GM19023 (cell line): ENCODE results near the gene BPTF.
"Not testable (repeated sequence)": the region's sequence is repeated elsewhere in the genome, so short reads cannot be mapped to it uniquely, and the experiment has no call there.

Experiments used
- ATAC-seq: cut with Tn5 transposase; IDR thresholded peaks from one replicate; pipeline ENCODE4 v1.9.1; 2021; ENCODE audit warnings: mild to moderate bottlenecking, moderate library complexity; ENCODE audit not compliant: unreplicated experiment

Gene BPTF

DNA sequence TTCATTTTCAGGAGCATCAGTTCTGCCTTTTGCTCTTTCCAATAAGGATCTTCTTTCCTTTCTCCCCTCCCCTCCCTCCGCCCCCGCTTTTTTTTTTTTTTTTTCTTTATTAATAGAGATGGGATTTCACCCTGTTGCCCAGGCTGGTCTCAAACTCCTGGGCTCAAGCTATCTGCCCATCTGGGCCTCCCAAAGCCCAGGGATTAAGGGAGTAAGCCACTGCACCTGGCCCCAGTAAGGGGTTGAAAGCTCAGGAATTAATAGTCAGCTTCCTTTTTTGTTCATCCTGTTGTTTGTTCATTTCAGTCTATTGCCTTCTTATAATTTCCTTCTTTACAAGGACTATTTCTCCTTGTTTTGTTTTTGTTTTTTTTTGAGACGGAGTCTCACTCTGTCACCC, 178.9 kb downstream of the BPTF start:
- ATAC-seq = no peak

DNA sequence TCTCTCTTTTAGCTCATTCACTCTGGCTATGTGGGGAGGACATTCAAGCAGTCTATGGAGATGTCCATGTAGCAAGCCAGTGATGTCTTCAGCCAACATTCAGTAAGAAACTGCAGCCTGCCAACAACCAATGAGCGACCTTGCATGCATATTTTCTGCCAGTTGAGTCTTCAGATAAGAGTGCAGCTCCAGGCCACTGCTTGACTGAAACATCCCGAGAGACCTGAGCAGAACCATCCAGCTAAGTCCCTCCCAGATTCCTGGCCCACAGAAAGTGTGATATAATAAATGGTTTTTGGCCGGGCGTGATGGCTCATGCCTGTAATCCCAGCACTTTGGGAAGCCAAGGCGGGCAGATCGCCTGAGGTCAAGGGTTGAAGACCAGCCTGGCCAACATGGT, 181.5 kb downstream of the BPTF start:
- no peak for ATAC-seq

DNA sequence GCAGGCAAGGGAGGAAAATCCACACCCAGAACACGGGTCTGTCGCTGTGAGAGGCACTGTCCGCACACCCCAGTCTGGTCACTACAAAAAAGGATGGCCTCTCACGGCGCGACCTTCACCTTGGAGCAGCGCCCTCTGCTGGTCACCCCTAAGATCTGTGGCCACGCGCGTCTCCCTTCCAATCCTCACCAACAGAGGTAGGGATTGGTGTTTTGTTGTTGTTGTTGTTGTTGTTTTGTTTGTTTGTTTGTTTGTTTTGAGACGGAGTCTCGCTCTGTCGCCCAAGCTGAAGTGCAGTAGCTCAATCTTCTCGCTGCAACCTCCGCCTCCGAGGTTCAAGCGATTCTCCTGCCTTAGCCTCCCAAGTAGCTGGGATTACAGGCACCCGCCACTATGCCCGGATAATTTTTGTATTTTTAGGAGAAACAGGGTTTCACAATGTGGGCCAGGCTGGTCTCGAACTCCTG, 185.9 kb downstream of the BPTF start:
- peak; percentile 77 for ATAC-seq

DNA sequence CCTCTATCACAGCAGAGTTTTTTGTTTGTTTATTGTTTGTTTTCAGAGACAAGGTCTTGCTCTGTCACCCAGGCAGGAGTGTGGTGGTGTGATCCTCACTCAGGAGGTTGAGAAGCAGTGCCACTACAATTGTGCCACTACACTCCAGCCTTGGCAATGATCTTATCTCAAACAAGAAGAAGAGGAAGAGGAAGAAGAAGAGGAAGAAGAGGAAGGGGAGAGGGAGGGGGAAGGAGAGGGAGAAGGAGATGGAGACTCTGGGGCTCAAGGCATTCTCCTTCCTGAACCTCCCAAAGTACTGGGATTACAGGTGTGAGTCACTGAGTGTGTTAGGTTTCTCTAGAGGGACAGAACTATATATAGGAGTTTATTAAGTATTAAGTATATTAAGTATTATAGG, 188.1 kb downstream of the BPTF start:
- ATAC-seq = no peak

DNA sequence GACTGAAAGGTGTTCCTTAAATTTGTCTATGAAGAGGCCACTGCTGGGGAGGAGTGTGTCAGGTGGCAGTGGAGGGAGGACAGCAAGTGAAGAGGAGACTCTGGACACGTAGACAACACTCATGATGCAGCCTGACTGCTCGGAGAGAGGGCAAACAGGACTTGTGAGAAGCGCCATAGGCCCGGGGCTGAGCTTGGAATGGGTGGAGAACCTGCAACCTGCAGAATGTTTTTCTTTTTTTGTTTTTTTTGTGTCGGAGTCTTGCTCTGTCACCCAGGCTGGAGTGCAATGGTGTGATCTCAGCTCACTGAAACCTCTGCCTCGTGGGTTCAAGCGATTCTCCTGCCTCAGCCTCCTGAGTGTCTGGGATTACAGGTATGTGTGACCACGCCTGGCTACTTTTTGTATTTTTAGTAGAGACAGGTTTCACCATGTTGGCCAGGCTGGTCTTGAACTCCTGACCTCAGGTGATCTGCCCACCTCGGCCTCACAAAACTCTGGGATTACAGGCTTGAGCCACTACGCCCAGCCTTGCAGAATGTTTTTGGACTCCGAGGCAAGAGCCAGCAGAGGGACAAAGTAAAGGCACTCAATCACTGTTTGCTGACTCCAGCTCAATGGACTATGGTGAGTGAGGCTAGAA, 189.9 kb downstream of the BPTF start:
- no peak for ATAC-seq

DNA sequence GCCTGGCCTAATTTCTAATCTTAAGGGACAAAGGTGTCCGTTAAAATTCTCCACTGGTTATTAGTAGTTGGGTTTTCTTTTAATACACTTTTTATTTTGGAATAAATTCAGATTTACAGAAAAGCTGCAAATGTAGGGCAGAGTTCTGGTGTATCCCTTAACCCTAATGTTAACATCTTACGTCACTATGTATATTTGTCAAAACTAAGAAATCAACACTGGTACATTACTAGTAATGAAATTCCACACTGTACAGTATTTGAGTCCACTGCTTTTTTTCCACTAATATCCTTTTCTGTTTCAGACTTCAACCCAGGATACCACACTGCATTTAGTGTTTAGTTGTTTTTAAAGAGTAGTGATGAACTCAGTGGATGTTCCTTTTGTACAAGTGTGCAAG, 191.5 kb downstream of the BPTF start:
- no peak for ATAC-seq

DNA sequence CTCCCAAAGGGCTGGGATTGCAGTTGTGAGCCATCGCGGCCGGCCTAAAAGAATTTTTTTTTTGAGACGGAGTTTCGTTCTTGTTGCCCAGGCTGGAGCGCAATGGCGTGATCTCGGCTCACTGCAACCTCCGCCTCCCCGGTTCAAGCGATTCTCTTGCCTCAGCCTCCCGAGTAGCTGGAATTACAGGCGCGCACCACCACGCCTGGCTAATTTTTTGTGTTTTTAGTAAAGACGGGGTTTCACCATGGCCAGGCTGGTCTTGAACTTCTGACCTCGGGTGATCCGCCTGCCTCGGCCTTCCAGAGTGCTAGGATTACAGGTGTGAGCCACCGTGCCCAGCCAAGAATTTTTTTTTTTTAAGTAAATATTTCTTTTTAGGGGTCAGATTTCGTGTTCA, 193.2 kb downstream of the BPTF start:
- ATAC-seq = not testable (repeated sequence)

DNA sequence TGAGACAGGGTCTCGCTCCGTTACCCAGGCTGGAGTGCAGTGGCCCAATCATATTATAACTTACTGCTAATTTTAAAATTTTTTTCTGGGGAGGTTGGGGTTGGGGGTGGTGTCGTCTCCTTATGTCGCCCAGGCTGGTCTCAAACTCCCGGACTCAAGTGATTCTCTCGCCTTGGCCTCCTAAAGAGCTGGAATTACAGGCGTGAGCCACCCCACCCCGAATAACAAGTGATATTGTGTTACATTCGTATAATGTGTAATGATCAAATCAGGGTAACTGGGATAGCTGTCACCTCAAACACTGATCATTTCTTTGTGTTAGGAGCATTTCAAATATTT, 194.0 kb downstream of the BPTF start:
- ATAC-seq = no peak

DNA sequence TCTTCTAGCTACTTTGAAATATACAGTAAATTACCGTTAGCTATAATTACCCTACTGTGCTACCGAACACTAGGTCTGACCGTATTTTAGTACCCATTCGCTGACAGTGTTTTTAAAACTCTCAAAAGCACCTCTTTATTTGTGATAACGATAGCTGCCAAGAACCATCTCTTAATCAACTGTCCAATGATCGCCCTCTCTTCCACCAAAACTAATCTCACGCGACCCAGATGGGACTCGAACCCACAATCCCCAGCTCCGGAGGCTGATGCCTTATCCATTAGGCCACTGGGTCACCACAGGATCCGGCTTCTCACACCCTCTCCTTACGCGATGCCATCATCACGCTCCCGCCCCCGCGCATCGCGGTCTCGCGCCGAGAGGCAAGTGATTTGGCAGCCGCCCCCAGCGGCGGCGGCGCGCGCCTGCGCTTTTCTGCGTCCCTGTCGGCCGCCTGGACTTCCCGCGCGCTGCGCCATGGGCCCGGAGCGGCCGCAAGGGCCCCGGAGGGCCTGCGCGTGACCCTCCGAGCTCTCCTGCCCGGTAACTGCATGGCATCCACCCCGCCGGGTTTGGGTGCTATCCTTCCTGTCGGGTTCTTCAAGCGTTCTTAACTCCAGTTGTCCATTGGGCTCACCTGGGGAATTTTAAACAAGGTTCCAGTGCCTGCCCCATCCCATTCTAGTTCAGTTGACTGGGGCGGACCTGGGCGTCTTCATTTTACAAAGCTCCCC, 194.5 kb downstream of the BPTF start:
- ATAC-seq = peak; percentile 87

DNA sequence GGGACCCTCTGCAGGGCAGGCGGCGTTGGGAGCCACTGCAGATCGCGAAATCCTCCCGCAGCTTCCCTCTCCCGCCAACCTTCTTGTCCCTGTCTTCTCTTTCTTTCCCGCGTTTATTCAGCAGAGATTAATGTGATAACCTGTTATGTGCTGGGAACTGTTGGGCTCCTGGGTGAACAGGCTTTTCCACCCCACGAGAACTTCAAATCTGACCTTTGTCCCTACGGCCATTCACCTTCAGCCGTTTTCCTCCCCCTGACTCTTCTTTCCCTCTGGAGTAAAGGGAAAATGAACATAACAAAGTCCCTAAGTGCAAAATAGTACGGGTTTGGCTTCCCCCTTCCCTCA, 195.1 kb downstream of the BPTF start:
- peak; percentile 7 for ATAC-seq

DNA sequence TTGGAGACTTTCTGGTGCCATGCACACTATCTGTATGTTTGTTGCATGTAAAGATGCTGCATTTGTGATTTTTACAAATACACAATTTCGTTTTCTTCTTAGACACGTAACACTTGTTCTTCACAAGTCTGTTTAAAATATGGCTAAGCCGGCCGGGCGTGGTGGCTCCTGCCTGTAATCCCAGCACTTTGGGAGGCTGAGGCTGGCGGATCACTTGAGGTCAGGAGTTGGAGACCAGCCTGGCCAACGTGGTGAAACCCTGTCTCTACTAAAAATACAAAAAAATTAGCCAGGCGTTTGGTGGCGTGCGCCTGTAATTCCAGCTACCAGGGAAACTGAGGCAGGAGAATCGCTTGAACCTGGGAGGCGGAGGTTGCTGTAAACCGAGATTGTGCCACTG, 195.5 kb downstream of the BPTF start:
- not testable (repeated sequence) for ATAC-seq

DNA sequence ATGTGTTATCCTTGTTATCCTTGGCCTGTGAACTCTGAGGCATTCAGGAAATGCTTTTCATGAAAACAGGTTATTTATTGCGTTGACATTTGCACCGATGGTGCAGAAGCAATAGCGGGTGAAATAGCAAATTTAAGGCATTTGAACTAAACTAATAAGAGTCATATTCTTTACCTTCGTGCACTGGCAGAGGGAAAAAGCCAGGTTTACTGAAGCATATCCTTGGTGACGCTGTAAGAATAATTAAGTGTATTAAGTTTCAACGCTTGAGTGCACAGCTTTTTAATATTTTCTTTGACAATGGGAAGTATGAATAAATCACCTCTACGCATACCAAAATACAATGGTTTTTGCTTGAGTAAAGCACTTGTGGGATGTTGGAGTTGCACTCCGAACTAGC, 196.7 kb downstream of the BPTF start:
- ATAC-seq = no peak

DNA sequence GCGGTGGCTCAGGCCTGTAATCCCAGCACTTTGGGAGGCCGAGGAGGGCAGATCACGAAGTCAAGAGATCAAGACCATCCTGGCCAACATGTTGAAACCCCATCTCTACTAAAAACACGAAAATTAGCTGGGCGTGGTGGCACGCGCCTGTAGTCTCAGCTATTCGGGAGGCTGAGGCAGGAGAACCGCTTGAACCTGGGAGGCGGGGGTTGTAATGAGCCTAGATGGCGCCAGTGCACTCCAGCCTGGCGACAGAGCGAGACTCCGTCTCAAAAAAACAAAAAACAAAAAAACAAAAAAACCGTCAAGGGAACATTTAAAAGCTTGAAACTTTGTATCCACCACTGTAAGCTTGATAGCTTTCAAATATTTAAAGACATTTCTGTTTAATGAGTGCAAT, 197.2 kb downstream of the BPTF start:
- ATAC-seq = not testable (repeated sequence)

DNA sequence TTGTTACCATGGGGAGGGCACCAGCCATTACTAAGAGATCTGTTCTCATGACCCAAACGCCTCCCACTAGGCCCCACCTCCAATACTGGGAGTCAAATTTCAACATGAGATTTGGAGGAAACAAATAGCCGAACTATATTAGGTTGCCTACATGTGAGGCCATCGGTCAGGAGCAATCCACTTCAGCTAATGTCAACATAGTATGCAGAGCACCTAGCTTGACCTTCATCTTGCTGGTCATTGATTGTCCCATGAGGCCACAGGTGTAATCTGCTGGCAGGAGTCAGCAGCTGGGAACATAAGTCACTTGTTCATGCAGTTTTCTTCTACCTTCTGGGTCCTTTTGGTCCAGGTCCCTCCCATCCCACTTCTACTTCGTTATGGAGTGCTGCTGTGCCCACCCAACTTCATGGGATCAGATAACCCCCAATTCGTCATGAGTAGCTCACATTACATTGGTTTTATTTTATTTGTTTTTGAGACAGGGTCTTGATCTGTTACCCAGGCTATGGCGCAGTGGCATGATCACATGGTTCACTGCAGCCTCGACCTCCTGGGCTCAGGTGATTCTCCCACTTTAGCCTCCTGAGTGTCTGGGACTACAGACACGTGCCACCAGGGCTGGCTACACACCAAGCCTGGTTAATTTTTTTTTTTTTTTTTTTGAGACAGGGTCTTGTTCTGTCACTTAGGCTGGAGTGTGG, 204.4 kb downstream of the BPTF start:
- ATAC-seq = no peak
